ENCODE measurements around the gene WDR88.
"Not testable (repeated sequence)": the region's sequence is repeated elsewhere in the genome, so short reads cannot be mapped to it uniquely, and the experiment has no call there.

WDR88 gene

DNA sequence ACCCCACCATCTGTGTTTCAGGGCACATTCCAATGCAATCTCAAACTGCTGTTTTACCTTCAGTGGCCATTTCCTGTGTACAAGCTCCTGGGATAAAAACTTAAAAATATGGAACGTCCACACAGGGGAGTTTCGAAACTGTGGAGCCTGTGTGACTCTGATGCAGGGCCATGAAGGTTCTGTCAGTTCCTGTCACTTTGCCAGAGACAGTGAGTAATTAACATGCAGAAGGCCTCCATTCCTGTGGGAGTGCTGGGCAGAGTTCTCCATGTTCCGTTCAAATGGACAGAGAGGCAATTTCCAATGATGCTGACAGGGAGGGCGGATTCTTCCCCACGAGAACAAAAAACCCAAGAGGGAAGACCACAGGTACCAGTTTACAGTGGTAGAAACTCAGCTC is 24.4 kb downstream of the WDR88 start:
- DNase-seq (ENCODE audit: extremely low read depth, low read depth), result no peak
- TF ChIP-seq, protein P1, sequence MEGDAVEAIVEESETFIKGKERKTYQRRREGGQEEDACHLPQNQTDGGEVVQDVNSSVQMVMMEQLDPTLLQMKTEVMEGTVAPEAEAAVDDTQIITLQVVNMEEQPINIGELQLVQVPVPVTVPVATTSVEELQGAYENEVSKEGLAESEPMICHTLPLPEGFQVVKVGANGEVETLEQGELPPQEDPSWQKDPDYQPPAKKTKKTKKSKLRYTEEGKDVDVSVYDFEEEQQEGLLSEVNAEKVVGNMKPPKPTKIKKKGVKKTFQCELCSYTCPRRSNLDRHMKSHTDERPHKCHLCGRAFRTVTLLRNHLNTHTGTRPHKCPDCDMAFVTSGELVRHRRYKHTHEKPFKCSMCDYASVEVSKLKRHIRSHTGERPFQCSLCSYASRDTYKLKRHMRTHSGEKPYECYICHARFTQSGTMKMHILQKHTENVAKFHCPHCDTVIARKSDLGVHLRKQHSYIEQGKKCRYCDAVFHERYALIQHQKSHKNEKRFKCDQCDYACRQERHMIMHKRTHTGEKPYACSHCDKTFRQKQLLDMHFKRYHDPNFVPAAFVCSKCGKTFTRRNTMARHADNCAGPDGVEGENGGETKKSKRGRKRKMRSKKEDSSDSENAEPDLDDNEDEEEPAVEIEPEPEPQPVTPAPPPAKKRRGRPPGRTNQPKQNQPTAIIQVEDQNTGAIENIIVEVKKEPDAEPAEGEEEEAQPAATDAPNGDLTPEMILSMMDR (IDR thresholded peaks at IDR 0.05; ENCODE audit: low read depth, low read length, missing control alignments), result no peak
- H3K4me3 ChIP-seq (replicated peaks; ENCODE audit: low read depth, low read length), result no peak overlapping the region

DNA sequence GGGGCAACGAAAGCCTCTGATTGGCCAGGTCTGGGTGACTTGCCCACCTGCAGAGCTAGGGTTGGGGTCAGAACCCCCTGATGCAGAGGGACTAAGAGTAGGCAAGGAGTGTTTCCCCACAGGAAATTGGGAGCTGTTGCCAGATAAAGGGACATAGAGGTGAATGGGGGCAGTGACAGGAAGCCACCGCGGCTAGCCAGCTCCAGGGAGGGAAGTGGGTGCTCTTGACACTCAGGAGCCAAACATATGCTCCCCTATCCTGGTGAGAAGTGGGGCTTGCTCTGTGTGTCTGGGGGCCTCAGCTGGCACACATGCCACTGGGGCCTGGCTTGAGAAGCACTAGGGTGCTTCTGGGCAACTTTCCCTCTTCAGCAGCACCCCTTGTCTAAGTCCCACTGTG is 26.0 kb downstream of the WDR88 start:
- TF ChIP-seq, protein P1 (IDR thresholded peaks at IDR 0.05; ENCODE audit: low read depth, low read length, missing control alignments), result no peak
- H3K4me3 ChIP-seq (replicated peaks; ENCODE audit: low read depth, low read length), result no peak overlapping the region
- no peak for DNase-seq (ENCODE audit: extremely low read depth, low read depth)

- no peak overlapping the region for H3K4me3 ChIP-seq (replicated peaks; ENCODE audit: low read depth, low read length)
- TF ChIP-seq, protein P1 (IDR thresholded peaks at IDR 0.05; ENCODE audit: low read depth, low read length, missing control alignments), result no peak
- no peak for DNase-seq (ENCODE audit: extremely low read depth, low read depth)
Observed at GRCh38 chr19:33158365-33158764, 26.5 kb downstream of the WDR88 start.

DNA sequence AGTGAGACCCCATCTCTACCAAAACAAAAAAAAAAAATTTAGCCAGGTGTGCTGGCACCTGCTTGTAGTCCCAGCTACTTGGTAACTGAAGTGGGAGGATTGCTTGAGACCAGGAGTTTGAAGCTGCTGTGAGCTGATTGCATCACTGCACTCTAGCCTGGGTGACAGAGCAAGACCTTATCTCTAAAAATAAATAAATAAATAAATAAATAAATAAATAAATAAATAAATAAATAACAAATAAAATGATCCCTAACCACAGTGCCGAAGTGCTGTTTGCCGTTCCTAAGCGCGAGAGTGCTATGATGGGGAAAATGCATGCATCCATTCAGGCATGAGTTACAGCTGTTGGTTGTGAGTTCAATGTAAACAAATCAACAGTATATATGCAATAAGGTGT is 27.2 kb downstream of the WDR88 start:
- H3K4me3 ChIP-seq (replicated peaks; ENCODE audit: low read depth, low read length), result no peak overlapping the region
- DNase-seq (ENCODE audit: extremely low read depth, low read depth), result no peak
- TF ChIP-seq, protein P1 (IDR thresholded peaks at IDR 0.05; ENCODE audit: low read depth, low read length, missing control alignments), result no peak

GRCh38 chr19:33159893-33160292 is 28.0 kb downstream of the WDR88 start:
- DNase-seq (ENCODE audit: extremely low read depth, low read depth), result no peak
- TF ChIP-seq, protein P1 (IDR thresholded peaks at IDR 0.05; ENCODE audit: low read depth, low read length, missing control alignments), result no peak
- no peak overlapping the region for H3K4me3 ChIP-seq (replicated peaks; ENCODE audit: low read depth, low read length)

DNA sequence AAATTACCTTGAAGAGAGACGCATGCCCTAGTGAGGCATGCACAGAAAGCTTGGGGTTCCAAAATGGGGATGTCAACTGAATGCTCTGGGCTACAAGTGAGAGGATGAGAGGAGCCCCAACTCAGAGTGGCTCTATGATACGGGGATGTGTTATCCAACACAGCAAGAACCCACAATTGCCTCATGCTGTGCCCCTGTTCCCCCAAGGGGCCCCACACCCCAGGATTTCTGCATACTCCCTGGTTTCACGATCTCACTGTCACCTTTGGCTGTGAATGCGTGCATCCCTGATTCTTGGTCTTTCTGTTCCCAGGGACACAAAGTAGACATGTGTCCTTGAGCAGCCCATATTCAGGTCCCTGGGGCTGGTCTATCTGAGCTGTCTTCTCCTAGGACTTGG is 29.3 kb downstream of the WDR88 start:
- no peak for DNase-seq (ENCODE audit: extremely low read depth, low read depth)
- H3K4me3 ChIP-seq (replicated peaks; ENCODE audit: low read depth, low read length), result no peak overlapping the region
- TF ChIP-seq, protein P1 (IDR thresholded peaks at IDR 0.05; ENCODE audit: low read depth, low read length, missing control alignments), result no peak

DNA sequence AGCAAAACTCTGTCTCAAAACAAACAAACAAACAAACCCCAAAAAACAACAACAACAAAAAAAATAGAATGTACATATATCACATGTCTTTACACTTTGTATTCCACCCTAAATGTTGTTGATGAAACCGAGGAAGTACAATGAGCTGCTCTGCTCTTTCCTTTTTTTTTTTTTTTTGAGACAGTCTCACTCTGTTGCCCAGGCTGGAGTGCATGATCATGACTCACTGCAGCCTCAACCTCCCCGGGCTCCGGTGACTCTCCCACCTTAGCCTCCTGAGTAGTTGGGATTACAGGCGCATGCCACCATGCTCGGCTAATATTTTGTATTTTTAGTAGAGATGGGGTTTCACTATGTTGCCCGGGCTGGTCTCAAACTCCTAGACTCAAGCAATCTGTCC is 31.6 kb downstream of the WDR88 start:
- no peak overlapping the region for H3K4me3 ChIP-seq (replicated peaks; ENCODE audit: low read depth, low read length)
- TF ChIP-seq, protein P1 (IDR thresholded peaks at IDR 0.05; ENCODE audit: low read depth, low read length, missing control alignments), result no peak

DNA sequence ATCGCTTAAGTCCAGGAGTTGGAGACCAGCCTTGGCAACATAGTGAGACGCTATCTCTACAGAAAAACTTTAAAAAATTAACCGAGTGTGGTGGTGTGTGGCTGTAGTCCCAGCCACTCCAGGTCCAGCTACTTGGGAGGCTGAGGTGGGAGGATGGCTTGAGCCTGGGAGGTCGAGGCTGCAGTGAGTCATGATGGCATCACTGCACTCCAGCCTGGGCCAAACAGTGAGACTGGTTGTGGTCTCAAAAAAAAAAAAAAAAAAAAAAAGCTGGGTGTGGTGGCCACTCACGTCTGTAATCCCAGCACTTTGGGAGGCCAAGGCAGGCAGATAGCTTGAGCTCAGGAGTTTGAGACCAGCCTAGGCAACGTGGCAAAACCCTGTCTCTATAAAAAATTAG is 34.1 kb downstream of the WDR88 start:
- not testable (repeated sequence) for H3K4me3 ChIP-seq (replicated peaks; ENCODE audit: low read depth, low read length); DNase-seq (ENCODE audit: extremely low read depth, low read depth)

More for the DNA sequence above, 31.6 kb downstream of the WDR88 start:
- no peak for DNase-seq (ENCODE audit: extremely low read depth, low read depth)

Measured in HFF-Myc (cell line).